Measurements from ENCODE around the gene CDH3. TPM values are rescaled to one million over a fixed set of nuclear protein-coding genes. Genes with fewer than 3 reads are reported as not detected.

The CDH3 gene
- total RNA-seq, 1 donor from 2014 or later: not detected

DNA sequence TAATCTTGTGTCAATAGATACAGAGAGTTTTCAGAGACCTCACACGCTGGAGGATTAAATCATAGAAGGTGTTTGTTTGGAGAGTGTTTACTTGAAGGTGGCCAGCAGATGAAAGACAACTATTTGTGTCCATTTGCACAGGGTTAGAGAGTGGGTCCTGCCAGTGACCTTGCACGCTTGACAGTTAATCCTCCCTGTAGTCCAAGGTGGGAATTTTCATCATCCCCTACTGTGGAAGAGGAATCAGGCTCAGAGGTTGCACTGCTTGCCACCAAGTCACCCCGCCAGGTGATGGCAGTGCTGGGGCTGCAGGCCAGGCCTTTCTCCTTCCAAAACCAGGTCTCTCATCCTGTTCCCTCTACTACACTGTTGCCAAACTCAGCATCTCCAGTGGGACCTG lies 104.3 kb downstream of the CDH3 start:
- H3K4me1 ChIP-seq: no peaks in the 10 kb centered on the region
- no peaks in the 10 kb centered on the region for H3K9me3 ChIP-seq
- no peak overlapping the region for H3K4me3 ChIP-seq
- no peaks in the 10 kb centered on the region for H3K36me3 ChIP-seq
- H3K27ac ChIP-seq: no peak overlapping the region
- TF ChIP-seq, protein P1, sequence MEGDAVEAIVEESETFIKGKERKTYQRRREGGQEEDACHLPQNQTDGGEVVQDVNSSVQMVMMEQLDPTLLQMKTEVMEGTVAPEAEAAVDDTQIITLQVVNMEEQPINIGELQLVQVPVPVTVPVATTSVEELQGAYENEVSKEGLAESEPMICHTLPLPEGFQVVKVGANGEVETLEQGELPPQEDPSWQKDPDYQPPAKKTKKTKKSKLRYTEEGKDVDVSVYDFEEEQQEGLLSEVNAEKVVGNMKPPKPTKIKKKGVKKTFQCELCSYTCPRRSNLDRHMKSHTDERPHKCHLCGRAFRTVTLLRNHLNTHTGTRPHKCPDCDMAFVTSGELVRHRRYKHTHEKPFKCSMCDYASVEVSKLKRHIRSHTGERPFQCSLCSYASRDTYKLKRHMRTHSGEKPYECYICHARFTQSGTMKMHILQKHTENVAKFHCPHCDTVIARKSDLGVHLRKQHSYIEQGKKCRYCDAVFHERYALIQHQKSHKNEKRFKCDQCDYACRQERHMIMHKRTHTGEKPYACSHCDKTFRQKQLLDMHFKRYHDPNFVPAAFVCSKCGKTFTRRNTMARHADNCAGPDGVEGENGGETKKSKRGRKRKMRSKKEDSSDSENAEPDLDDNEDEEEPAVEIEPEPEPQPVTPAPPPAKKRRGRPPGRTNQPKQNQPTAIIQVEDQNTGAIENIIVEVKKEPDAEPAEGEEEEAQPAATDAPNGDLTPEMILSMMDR (IDR thresholded peaks at IDR 0.05): no peak
- H3K27me3 ChIP-seq: no peaks in the 10 kb centered on the region
- DNase-seq (ENCODE audit: low spot score in 2 of 2): no peak
- intact Hi-C loops (cut with DNase I): no loop called here

Other genes with a start within 250 kb of the CDH3 start
- not detected for gene SMPD3, start 196.8 kb upstream of the CDH3 start, total RNA-seq
- 11.8 TPM for gene ZFP90, start 106.0 kb upstream of the CDH3 start, total RNA-seq
- gene CDH1, start 92.0 kb downstream of the CDH3 start, total RNA-seq: not detected
- gene TANGO6, start 198.2 kb downstream of the CDH3 start, total RNA-seq: 3.7 TPM